GM23248 (cell line): ENCODE data around the gene ADAM19.

Experiments used
- EZH2 ChIP-seq: fragments of 200-600 bp; sonication (generic); IDR thresholded peaks from 2 replicates; pipeline ENCODE4 v1.6.1; 2018; ENCODE audit warnings: antibody characterized with exemption, mild to moderate bottlenecking; ENCODE audit not compliant: insufficient read depth, poor library complexity, severe bottlenecking
- EZH2phosphoT487 ChIP-seq: fragments of 200-600 bp; sonication (generic); IDR thresholded peaks from 2 replicates; pipeline ENCODE4 v1.6.1; 2018; ENCODE audit warnings: antibody characterized with exemption, moderate library complexity, mild to moderate bottlenecking, low read depth; ENCODE audit not compliant: insufficient read depth

DNA sequence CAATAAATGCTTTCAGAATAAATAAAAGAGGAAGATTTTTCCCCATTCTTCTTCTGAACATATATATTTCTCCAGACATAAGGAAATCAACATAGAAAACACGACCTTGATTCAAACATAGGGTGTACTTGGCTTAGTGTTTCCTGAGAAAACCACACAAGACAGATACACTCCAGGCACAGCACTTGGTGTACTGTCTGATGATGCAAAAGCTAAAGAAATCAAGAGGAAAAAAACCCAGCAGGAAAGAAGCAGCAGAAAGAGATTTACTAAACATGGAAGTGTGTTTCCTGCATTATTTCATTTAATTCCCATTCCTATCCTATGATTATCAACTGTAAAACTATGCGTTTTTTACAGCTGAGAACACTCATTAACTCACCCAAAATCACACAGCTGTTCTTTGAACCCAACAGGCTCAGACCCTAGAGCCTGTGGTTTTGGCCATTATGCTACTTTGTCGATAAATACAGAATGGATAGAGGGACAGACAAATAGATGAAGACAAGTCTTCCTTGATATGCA, 69.4 kb downstream of the ADAM19 start:
- no peak for TF ChIP-seq EZH2
- no peak for TF ChIP-seq EZH2phosphoT487
